ENCODE data around the gene EFCAB11.

DNA sequence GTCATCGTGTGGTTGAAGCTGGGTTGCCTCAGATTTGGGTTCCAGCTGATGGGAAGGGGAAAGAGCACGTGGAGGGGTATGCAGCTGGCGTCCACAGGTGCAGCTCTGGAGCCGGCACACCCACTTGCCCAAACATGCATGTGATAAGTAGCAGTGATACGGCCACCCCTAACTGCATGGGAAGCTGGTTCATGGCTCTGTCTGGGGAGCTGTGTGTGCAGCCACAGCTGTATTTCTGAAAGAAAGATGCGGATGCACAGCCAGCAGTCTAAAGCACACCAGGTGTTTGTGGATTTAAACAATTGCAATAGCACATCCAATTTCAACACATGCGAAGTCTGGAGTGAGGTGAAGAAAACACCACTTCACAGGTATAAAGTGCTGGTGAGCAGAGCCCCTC lies 181.4 kb downstream of the EFCAB11 start:
- no peak for TF ChIP-seq ZNF274 (IDR thresholded peaks at IDR 0.05; ENCODE audit: low read depth, low read length)
- no peak for TF ChIP-seq SUZ12 (IDR thresholded peaks at IDR 0.05; ENCODE audit: extremely low read depth, insufficient read depth, insufficient read length)
- no peak for TF ChIP-seq YY1 (IDR thresholded peaks at IDR 0.05; ENCODE audit: insufficient read depth, insufficient read length)
